ENCODE results near the gene TINCR.

The TINCR gene

DNA sequence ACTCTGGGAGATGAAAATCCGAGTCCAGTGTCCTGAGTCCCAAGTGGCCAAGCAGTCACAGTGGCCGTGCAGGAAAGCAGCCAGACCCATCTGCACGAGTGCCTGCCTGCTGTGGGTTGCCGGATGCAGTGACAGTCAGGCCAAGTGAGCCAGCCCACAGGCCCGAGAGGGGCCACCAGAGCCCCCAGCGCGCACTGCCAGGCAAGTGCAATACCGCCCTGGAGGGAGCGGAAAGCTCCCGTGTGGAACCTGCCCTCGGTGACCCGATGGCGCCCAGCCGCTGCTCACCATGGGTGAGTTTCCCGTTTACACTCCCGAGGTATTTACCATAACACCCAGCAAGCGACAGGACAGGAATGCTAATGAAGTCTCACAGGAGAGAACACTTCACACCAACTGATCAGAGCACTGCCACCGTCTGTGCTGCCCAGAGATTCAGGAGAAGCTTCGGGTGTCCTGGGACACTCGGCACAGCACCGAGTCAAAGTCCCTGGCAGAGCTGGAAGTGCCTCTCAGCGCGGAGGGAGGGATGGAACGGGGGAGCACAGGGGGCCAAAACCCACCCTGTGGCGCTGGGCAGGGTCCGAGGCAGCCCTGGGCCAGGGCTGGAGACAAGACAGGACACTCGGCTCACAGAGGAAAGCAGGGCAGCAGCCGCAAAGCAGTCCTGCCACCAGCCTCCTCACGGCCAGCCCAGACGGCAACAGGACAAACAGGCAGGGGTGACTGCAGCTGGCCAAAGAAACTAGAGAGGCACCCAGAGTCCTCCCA is 21.3 kb upstream of the TINCR start:
- Histone ChIP-seq H3K36me3 (ENCODE audit: control insufficient read depth in 4 of 4, insufficient read depth in 4 of 4, low read length in 3 of 4) (peaks cover 20 to 90% (median 64%) of the 10 kb centered on the region in 4 experiments), H3K27ac (ENCODE audit: insufficient read depth in 1 of 2, low read depth in 1 of 2, low read length in 2 of 2, poor library complexity in 1 of 2, severe bottlenecking in 2 of 2) (no peak overlapping the region), H3K27me3 (replicated peaks in 2 of 5; ENCODE audit: control insufficient read depth in 4 of 5, insufficient read depth in 5 of 5, low read length in 4 of 5) (no peaks in the 10 kb centered on the region), H3K4me3 (ENCODE audit: control insufficient read depth in 1 of 7, extremely low read depth in 1 of 7, insufficient read depth in 4 of 7, low read depth in 2 of 7, low read length in 6 of 7) (no peak overlapping the region), H3K4me1 (ENCODE audit: control extremely low read depth in 1 of 4, control insufficient read depth in 4 of 4, insufficient read depth in 4 of 4, low read length in 3 of 4) (peaks cover 0 to 23% (median 16%) of the 10 kb centered on the region in 4 experiments), H3K9me3 (ENCODE audit: control extremely low read depth in 1 of 5, control insufficient read depth in 4 of 5, insufficient read depth in 2 of 5, low read depth in 1 of 5, low read length in 4 of 5) (no peaks in the 10 kb centered on the region)
- POLR2A ChIA-PET: interaction anchor here (0.7 kb wide), 1 partner anchor 131 kb away, joined by 5 read pairs; the partner anchor contains the start of gene LONP1
- CTCF ChIA-PET: interaction anchor here (1.3 kb wide), 1 partner anchor 12 kb away, joined by 3 read pairs; no protein-coding TSS in a partner anchor
- no peak for DNase-seq
- 96% methylated on average over 30 of the region's 30 CpGs for WGBS (ENCODE audit: insufficient coverage)

DNA sequence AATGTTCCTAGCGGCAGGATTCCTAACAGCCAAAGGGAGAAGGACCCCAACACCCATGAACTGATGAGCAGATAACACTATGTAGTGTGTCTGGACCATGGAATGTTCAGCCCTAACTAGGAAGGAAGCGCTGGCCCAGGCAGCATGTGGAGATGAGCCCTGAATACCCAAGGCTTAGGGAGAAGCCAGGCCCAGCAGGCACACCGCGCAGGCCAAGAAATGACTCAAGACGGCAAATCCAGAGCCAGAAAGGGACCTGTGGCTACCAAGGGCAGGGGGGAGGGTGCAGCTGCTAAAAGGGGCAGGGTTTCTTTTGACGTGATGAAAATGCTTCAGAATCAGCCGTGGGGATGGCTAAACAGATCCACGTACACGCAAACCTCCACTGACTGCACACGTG is 20.7 kb upstream of the TINCR start:
- no peaks in the 10 kb centered on the region for H3K27me3 ChIP-seq (replicated peaks in 2 of 5; ENCODE audit: control insufficient read depth in 4 of 5, insufficient read depth in 5 of 5, low read length in 4 of 5)
- 96% methylated on average over 10 of the region's 10 CpGs for WGBS (ENCODE audit: insufficient coverage)
- peaks cover 20 to 87% (median 60%) of the 10 kb centered on the region in 4 experiments for H3K36me3 ChIP-seq (ENCODE audit: control insufficient read depth in 4 of 4, insufficient read depth in 4 of 4, low read length in 3 of 4)
- peaks cover 0 to 23% (median 16%) of the 10 kb centered on the region in 4 experiments for H3K4me1 ChIP-seq (ENCODE audit: control extremely low read depth in 1 of 4, control insufficient read depth in 4 of 4, insufficient read depth in 4 of 4, low read length in 3 of 4)
- H3K9me3 ChIP-seq (ENCODE audit: control extremely low read depth in 1 of 5, control insufficient read depth in 4 of 5, insufficient read depth in 2 of 5, low read depth in 1 of 5, low read length in 4 of 5): no peaks in the 10 kb centered on the region
- CTCF ChIA-PET: no interaction called here
- no peak overlapping the region for H3K4me3 ChIP-seq (ENCODE audit: control insufficient read depth in 1 of 7, extremely low read depth in 1 of 7, insufficient read depth in 4 of 7, low read depth in 2 of 7, low read length in 6 of 7)
- no peak for DNase-seq
- POLR2A ChIA-PET: no interaction called here
- H3K27ac ChIP-seq (ENCODE audit: insufficient read depth in 1 of 2, low read depth in 1 of 2, low read length in 2 of 2, poor library complexity in 1 of 2, severe bottlenecking in 2 of 2): no peak overlapping the region

GRCh38 chr19:5587661-5588060 is 19.9 kb upstream of the TINCR start:
- Histone ChIP-seq H3K27me3 (replicated peaks in 2 of 5; ENCODE audit: control insufficient read depth in 4 of 5, insufficient read depth in 5 of 5, low read length in 4 of 5) (no peaks in the 10 kb centered on the region), H3K27ac (ENCODE audit: insufficient read depth in 1 of 2, low read depth in 1 of 2, low read length in 2 of 2, poor library complexity in 1 of 2, severe bottlenecking in 2 of 2) (no peak overlapping the region), H3K4me1 (ENCODE audit: control extremely low read depth in 1 of 4, control insufficient read depth in 4 of 4, insufficient read depth in 4 of 4, low read length in 3 of 4) (peaks cover 0 to 23% (median 16%) of the 10 kb centered on the region in 4 experiments), H3K36me3 (ENCODE audit: control insufficient read depth in 4 of 4, insufficient read depth in 4 of 4, low read length in 3 of 4) (peaks cover 15 to 83% (median 53%) of the 10 kb centered on the region in 4 experiments), H3K4me3 (ENCODE audit: control insufficient read depth in 1 of 7, extremely low read depth in 1 of 7, insufficient read depth in 4 of 7, low read depth in 2 of 7, low read length in 6 of 7) (no peak overlapping the region), H3K9me3 (ENCODE audit: control extremely low read depth in 1 of 5, control insufficient read depth in 4 of 5, insufficient read depth in 2 of 5, low read depth in 1 of 5, low read length in 4 of 5) (no peaks in the 10 kb centered on the region)
- ChIA-PET CTCF (interaction anchor here (1.5 kb wide), 1 partner anchor 99 kb away, joined by 4 read pairs; no protein-coding TSS in a partner anchor), POLR2A (no interaction called here)
- WGBS (ENCODE audit: insufficient coverage): 94% methylated on average over 23 of the region's 23 CpGs
- DNase-seq: no peak

- Histone ChIP-seq H3K27ac (ENCODE audit: insufficient read depth in 1 of 2, low read depth in 1 of 2, low read length in 2 of 2, poor library complexity in 1 of 2, severe bottlenecking in 2 of 2) (no peak overlapping the region), H3K36me3 (ENCODE audit: control insufficient read depth in 4 of 4, insufficient read depth in 4 of 4, low read length in 3 of 4) (peaks cover 9 to 83% (median 52%) of the 10 kb centered on the region in 4 experiments), H3K4me3 (ENCODE audit: control insufficient read depth in 1 of 7, extremely low read depth in 1 of 7, insufficient read depth in 4 of 7, low read depth in 2 of 7, low read length in 6 of 7) (no peak overlapping the region), H3K4me1 (ENCODE audit: control extremely low read depth in 1 of 4, control insufficient read depth in 4 of 4, insufficient read depth in 4 of 4, low read length in 3 of 4) (peaks cover 0 to 23% (median 16%) of the 10 kb centered on the region in 4 experiments), H3K27me3 (replicated peaks in 2 of 5; ENCODE audit: control insufficient read depth in 4 of 5, insufficient read depth in 5 of 5, low read length in 4 of 5) (no peaks in the 10 kb centered on the region), H3K9me3 (ENCODE audit: control extremely low read depth in 1 of 5, control insufficient read depth in 4 of 5, insufficient read depth in 2 of 5, low read depth in 1 of 5, low read length in 4 of 5) (no peaks in the 10 kb centered on the region)
- ChIA-PET CTCF (interaction anchor here (0.8 to 1.5 kb wide), 2 partner anchors 11 to 100 kb away, joined by 3 to 4 read pairs; no protein-coding TSS in a partner anchor), POLR2A (interaction anchor here (0.8 kb wide), 1 partner anchor 20 kb away, joined by 3 read pairs; no protein-coding TSS in a partner anchor)
- DNase-seq: no peak
- WGBS (ENCODE audit: insufficient coverage): 92% methylated on average over 13 of the region's 16 CpGs
Measured at GRCh38 chr19:5587071-5587455, 19.3 kb upstream of the TINCR start.

DNA sequence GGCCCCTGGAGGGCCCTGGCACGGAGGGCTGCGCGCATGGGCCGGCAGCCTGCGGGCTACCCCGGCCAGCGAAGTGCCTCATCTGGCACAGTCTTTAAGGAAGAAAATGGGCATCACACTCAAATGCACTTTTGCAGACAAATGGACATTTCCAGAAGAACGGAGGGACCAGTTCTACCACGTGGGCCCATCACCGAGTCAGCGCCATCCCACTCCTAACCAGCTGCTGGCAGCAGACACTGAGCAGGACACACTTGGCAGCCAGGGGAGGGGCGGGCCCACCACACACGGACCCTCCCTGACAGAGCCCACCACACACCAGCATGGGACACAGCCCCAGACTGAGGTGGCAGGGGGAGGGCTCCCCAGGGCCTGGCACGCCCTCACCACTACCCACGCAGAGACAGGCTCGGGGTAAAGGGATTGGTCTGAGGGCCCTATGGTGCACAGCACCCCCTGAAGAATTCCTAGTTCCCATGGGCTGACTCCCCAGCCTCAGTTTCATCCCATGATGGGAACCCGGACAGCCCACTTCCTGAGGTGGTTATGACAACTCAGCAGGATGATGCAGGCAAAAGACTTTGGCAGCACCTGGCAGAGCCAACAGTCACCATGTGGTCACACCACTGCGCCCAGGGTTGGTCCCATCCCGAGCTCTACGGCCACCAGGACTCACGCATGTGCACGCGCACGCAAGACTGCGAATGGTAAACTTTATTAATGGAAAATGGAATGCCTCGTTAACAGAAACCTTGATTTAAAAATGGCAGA is 18.7 kb upstream of the TINCR start:
- Histone ChIP-seq H3K9me3 (ENCODE audit: control extremely low read depth in 1 of 5, control insufficient read depth in 4 of 5, insufficient read depth in 2 of 5, low read depth in 1 of 5, low read length in 4 of 5) (no peaks in the 10 kb centered on the region), H3K4me3 (ENCODE audit: control insufficient read depth in 1 of 7, extremely low read depth in 1 of 7, insufficient read depth in 4 of 7, low read depth in 2 of 7, low read length in 6 of 7) (peak overlapping the region in 3 of 7 experiments; percentile 29 to 63 (median 51)), H3K4me1 (ENCODE audit: control extremely low read depth in 1 of 4, control insufficient read depth in 4 of 4, insufficient read depth in 4 of 4, low read length in 3 of 4) (peaks cover 0 to 23% (median 16%) of the 10 kb centered on the region in 4 experiments), H3K27ac (ENCODE audit: insufficient read depth in 1 of 2, low read depth in 1 of 2, low read length in 2 of 2, poor library complexity in 1 of 2, severe bottlenecking in 2 of 2) (peak overlapping the region in 1 of 2 experiments; percentile 88), H3K27me3 (replicated peaks in 2 of 5; ENCODE audit: control insufficient read depth in 4 of 5, insufficient read depth in 5 of 5, low read length in 4 of 5) (no peaks in the 10 kb centered on the region), H3K36me3 (ENCODE audit: control insufficient read depth in 4 of 4, insufficient read depth in 4 of 4, low read length in 3 of 4) (peaks cover 8 to 78% (median 49%) of the 10 kb centered on the region in 4 experiments)
- WGBS (ENCODE audit: insufficient coverage): 64% methylated on average over 13 of the region's 26 CpGs
- CTCF ChIA-PET: interaction anchor here (0.8 to 1.5 kb wide), 4 partner anchors 12 to 100 kb away, joined by 3 to 4 read pairs (median 4); partner anchors contain the start of genes SAFB and SAFB2
- POLR2A ChIA-PET: interaction anchor here (0.8 to 1.1 kb wide), 3 partner anchors 8 to 618 kb away, joined by 3 read pairs; partner anchors contain the start of gene KDM4B
- DNase-seq: peak in 2 of 3 donors; percentile 40 to 50

- H3K4me1 ChIP-seq (ENCODE audit: control extremely low read depth in 1 of 4, control insufficient read depth in 4 of 4, insufficient read depth in 4 of 4, low read length in 3 of 4): peaks cover 0 to 23% (median 16%) of the 10 kb centered on the region in 4 experiments
- peak overlapping the region; percentile 50 to 88 for H3K27ac ChIP-seq (ENCODE audit: insufficient read depth in 1 of 2, low read depth in 1 of 2, low read length in 2 of 2, poor library complexity in 1 of 2, severe bottlenecking in 2 of 2)
- peak overlapping the region in 4 of 7 experiments; percentile 34 to 70 (median 57) for H3K4me3 ChIP-seq (ENCODE audit: control insufficient read depth in 1 of 7, extremely low read depth in 1 of 7, insufficient read depth in 4 of 7, low read depth in 2 of 7, low read length in 6 of 7)
- no peaks in the 10 kb centered on the region for H3K27me3 ChIP-seq (replicated peaks in 2 of 5; ENCODE audit: control insufficient read depth in 4 of 5, insufficient read depth in 5 of 5, low read length in 4 of 5)
- ChIA-PET POLR2A (interaction anchor here (1.0 to 1.1 kb wide), 3 partner anchors 9 to 617 kb away, joined by 3 read pairs; partner anchors contain the start of gene KDM4B), CTCF (interaction anchor here (1.2 to 2.5 kb wide), 3 partner anchors 37 to 39 kb away, joined by 3 to 7 read pairs (median 4); partner anchors contain the start of genes SAFB and SAFB2)
- H3K9me3 ChIP-seq (ENCODE audit: control extremely low read depth in 1 of 5, control insufficient read depth in 4 of 5, insufficient read depth in 2 of 5, low read depth in 1 of 5, low read length in 4 of 5): no peaks in the 10 kb centered on the region
- H3K36me3 ChIP-seq (ENCODE audit: control insufficient read depth in 4 of 4, insufficient read depth in 4 of 4, low read length in 3 of 4): peaks cover 6 to 73% (median 42%) of the 10 kb centered on the region in 4 experiments
- WGBS (ENCODE audit: insufficient coverage): 13% methylated on average over 25 of the region's 29 CpGs
- DNase-seq: peak; percentile 71 to 96 (median 94)
Measured at GRCh38 chr19:5585461-5586299, 17.9 kb upstream of the TINCR start.

Measured in common myeloid progenitor, CD34-positive (primary cell).